Gastroesophageal sphincter (tissue), 4 donors: ENCODE measurements around the gene APCDD1L. TPM values are rescaled to one million over a fixed set of nuclear protein-coding genes. Genes with fewer than 3 reads are reported as not detected.

ENCODE experiments used
- ATAC-seq: fragments of 150-250 bp; one replicate; pipeline ENCODE4 v1.9.1; 2016; ENCODE audit warnings: mild to moderate bottlenecking, moderate library complexity
- H3K27ac ChIP-seq, 4 donors: fragments of 200-600 bp; sonication (generic) in 3 of 4; 1 replicate in 3 of 4; 2 replicates in 1 of 4; pipeline ENCODE4 v1.5.1; 2016 to 2019
- H3K27me3 ChIP-seq: fragments of 200-600 bp; sonication (generic); one replicate; pipeline ENCODE4 v1.5.1; 2019
- H3K36me3 ChIP-seq, 2 donors: fragments of 200-600 bp; sonication (generic); one replicate each; pipeline ENCODE4 v1.5.1; 2019; ENCODE audit warnings: control low read depth in 1 of 2
- H3K4me1 ChIP-seq, 3 donors: fragments of 200-600 bp; sonication (generic); 1 replicate in 2 of 3; 2 replicates in 1 of 3; pipeline ENCODE4 v1.5.1; 2016 to 2019; ENCODE audit warnings: control low read depth in 2 of 3
- H3K4me3 ChIP-seq, 2 donors: fragments of 200-600 bp; sonication (generic); one replicate each; pipeline ENCODE4 v1.5.1; 2019; ENCODE audit warnings: mild to moderate bottlenecking in 1 of 2, moderate library complexity in 1 of 2
- H3K9me3 ChIP-seq, 3 donors: fragments of 200-600 bp; sonication (generic); one replicate each; pipeline ENCODE4 v1.5.1; 2017 to 2019; ENCODE audit warnings: control low read depth in 2 of 3
- CTCF ChIP-seq, 4 experiments: fragments of 200-600 bp in 2 of 4; fragments of 450-650 bp in 2 of 4; sonication (generic) in 1 of 4; IDR thresholded peaks; one replicate each; pipeline ENCODE4 v1.5.1; 2017 to 2019; ENCODE audit warnings: antibody characterized with exemption in 4 of 4, mild to moderate bottlenecking in 2 of 4, moderate library complexity in 2 of 4
- EP300 ChIP-seq: sonication (generic); formaldehyde crosslinking; IDR thresholded peaks from one replicate; pipeline ENCODE4 v1.6.1; 2017; ENCODE audit warnings: antibody characterized with exemption, mild to moderate bottlenecking
- POLR2A ChIP-seq, 2 donors: fragments of 450-650 bp; IDR thresholded peaks; one replicate each; pipeline ENCODE4 v1.6.1; 2017; ENCODE audit warnings: antibody characterized with exemption in 2 of 2, mild to moderate bottlenecking in 2 of 2, moderate library complexity in 1 of 2
- POLR2AphosphoS5 ChIP-seq: sonication (generic); formaldehyde crosslinking; IDR thresholded peaks from one replicate; pipeline ENCODE4 v1.6.1; 2017; ENCODE audit warnings: antibody characterized with exemption
- WGBS, 2 donors: methylation state at CpG; one replicate each; pipeline ENCODE4 v1.1.5; 2018; ENCODE audit warnings: low coverage in 1 of 2; 5-methylcytosine and 5-hydroxymethylcytosine counted together
- total RNA-seq, 4 donors: library from RNA; depleted of rRNA; stranded (reverse); fragments of >200 nt; gene quantifications; one replicate each; pipeline ENCODE4 v1.1.0, GENCODE V29; 2016

The APCDD1L gene
- total RNA-seq, 4 donors from 2014 or later: 0.40 to 1.1 (median 0.88) TPM

DNA sequence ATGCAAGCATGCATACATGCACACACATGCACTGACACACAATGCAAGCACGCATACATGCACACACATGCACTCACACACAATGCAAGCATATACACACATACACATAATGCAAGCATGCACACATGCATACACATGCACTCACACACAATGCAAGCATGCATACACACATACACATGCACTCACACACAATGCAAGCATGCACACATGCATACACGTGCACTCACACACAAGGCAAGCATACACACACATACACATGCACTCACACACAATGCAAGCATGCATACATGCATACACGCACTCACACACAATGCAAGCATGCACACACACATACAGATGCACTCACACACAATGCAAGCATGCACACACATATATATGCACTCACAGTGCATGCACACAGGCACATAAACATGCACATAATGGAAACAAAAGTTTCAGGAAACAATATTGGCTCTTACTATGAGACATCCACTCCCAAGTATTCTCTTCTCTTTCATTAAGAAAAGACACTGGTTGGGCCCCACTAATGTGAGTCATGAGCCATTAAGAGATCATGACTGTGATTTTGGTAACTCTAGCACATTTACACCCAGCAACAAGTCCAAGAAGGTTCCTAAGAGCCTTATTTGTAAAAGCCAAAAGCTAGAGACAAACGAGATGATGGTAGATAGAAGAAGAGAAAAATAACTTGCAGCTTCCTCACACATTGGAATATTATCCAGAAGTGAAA, 22.2 kb downstream of the APCDD1L start:
- WGBS, 2 donors: 65 to 86% methylated on average over 2 to 3 of the region's 4 CpGs
- no peaks in the 10 kb centered on the region for H3K4me1 ChIP-seq
- no peaks in the 10 kb centered on the region for H3K9me3 ChIP-seq
- H3K36me3 ChIP-seq: no peaks in the 10 kb centered on the region
- no peak overlapping the region for H3K4me3 ChIP-seq
- H3K27me3 ChIP-seq: no peaks in the 10 kb centered on the region
- no peak for ATAC-seq
- no peak for TF ChIP-seq EP300
- no peak for TF ChIP-seq POLR2A (IDR thresholded peaks at IDR 0.05)
- TF ChIP-seq POLR2AphosphoS5: no peak
- TF ChIP-seq CTCF (IDR thresholded peaks at IDR 0.05): no peak
- H3K27ac ChIP-seq: no peak overlapping the region

DNA sequence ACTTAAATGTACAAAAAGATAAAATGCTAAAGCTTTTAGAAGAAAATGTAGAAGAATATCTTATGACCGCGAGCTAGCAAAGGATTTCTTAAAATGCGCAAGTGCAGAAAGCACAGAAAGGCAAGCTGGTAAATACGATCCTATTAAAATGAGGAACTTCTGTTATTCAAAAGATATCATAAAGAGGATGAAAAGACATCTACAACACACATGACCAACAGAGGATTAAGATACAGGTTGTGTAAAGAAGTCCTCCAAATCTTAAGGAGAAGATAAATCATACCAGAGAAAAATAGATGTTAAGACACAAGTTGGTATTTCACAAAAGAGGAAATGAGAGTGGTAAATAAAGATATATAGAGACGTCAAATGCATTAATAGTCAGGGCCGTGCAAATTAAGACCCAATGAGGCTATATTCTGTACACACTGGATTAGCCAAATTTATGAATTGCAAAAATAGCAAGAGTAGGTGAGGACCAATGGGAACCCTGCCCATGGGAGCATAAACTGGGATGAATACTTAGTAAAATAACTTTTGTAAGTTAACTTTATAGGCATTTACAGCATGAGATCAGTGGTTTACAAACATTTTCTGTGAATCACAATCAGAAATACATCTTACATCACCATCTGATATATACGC, 23.0 kb downstream of the APCDD1L start:
- TF ChIP-seq EP300 (no peak), POLR2A (IDR thresholded peaks at IDR 0.05) (no peak), POLR2AphosphoS5 (no peak), CTCF (IDR thresholded peaks at IDR 0.05) (no peak)
- H3K36me3 ChIP-seq: no peaks in the 10 kb centered on the region
- H3K4me3 ChIP-seq: no peak overlapping the region
- no peak for ATAC-seq
- H3K4me1 ChIP-seq: no peaks in the 10 kb centered on the region
- no peaks in the 10 kb centered on the region for H3K9me3 ChIP-seq
- 86 to 87% methylated on average over 7 of the region's 7 CpGs for WGBS, 2 donors
- H3K27ac ChIP-seq: no peak overlapping the region
- no peaks in the 10 kb centered on the region for H3K27me3 ChIP-seq

- no peak for TF ChIP-seq CTCF (IDR thresholded peaks at IDR 0.05)
- no peak for TF ChIP-seq EP300
- TF ChIP-seq POLR2A (IDR thresholded peaks at IDR 0.05): no peak
- TF ChIP-seq POLR2AphosphoS5: no peak
- Histone ChIP-seq H3K27ac (no peak overlapping the region), H3K27me3 (no peaks in the 10 kb centered on the region), H3K4me1 (peaks cover 0 to 7% (median 0%) of the 10 kb centered on the region in 3 donors), H3K36me3 (no peaks in the 10 kb centered on the region), H3K9me3 (peaks cover 0 to 19% (median 2%) of the 10 kb centered on the region in 3 donors), H3K4me3 (no peak overlapping the region)
- WGBS, 2 donors: 38 to 41% methylated on average over 1 of the region's 1 CpG
- ATAC-seq: no peak
These were observed 29.0 kb downstream of the APCDD1L start for GRCh38 chr20:58486207-58486606.

GRCh38 chr20:58485393-58485792, 29.8 kb downstream of the APCDD1L start:
- Histone ChIP-seq H3K27ac (no peak overlapping the region), H3K36me3 (no peaks in the 10 kb centered on the region), H3K4me3 (no peak overlapping the region), H3K9me3 (peaks cover 0 to 19% (median 2%) of the 10 kb centered on the region in 3 donors), H3K27me3 (no peaks in the 10 kb centered on the region), H3K4me1 (peaks cover 0 to 8% (median 0%) of the 10 kb centered on the region in 3 donors)
- TF ChIP-seq POLR2AphosphoS5: no peak
- TF ChIP-seq EP300: no peak
- TF ChIP-seq POLR2A (IDR thresholded peaks at IDR 0.05): no peak
- TF ChIP-seq CTCF (IDR thresholded peaks at IDR 0.05): no peak
- no peak for ATAC-seq
- WGBS, 2 donors: 21 to 58% methylated on average over 3 of the region's 3 CpGs

- H3K36me3 ChIP-seq: no peaks in the 10 kb centered on the region
- H3K27me3 ChIP-seq: no peaks in the 10 kb centered on the region
- peaks cover 0 to 8% (median 0%) of the 10 kb centered on the region in 3 donors for H3K4me1 ChIP-seq
- H3K4me3 ChIP-seq: no peak overlapping the region
- ATAC-seq: no peak
- no peak overlapping the region for H3K27ac ChIP-seq
- H3K9me3 ChIP-seq: peaks cover 0 to 23% (median 2%) of the 10 kb centered on the region in 3 donors
- no peak for TF ChIP-seq CTCF (IDR thresholded peaks at IDR 0.05)
- no peak for TF ChIP-seq POLR2A (IDR thresholded peaks at IDR 0.05)
- TF ChIP-seq POLR2AphosphoS5: no peak
- WGBS, 2 donors: 86 to 92% methylated on average over 1 to 6 of the region's 6 CpGs
These were observed 31.7 kb downstream of the APCDD1L start for GRCh38 chr20:58483470-58483869.
